Colonic mucosa (tissue), 4 donors: ENCODE data around the gene STOML3. TPM values are rescaled to one million over a fixed set of nuclear protein-coding genes. Genes with fewer than 3 reads are reported as not detected.

Experiments used
- DNase-seq: peaks from one replicate; pipeline ENCODE4 v3.0.0-alpha.2; 2020
- H3K27ac ChIP-seq: fragments of 200-600 bp; one replicate; pipeline ENCODE4 v1.8.0; 2021
- H3K27me3 ChIP-seq: fragments of 200-600 bp; one replicate; pipeline ENCODE4 v1.8.0; 2021
- H3K36me3 ChIP-seq: fragments of 200-600 bp; one replicate; pipeline ENCODE4 v1.8.0; 2021
- H3K4me1 ChIP-seq: fragments of 200-600 bp; one replicate; pipeline ENCODE4 v1.8.0; 2021; ENCODE audit warnings: mild to moderate bottlenecking
- H3K4me3 ChIP-seq: fragments of 200-600 bp; one replicate; pipeline ENCODE4 v1.8.0; 2021
- H3K9ac ChIP-seq, 2 donors: one replicate each; pipeline ENCODE4 v1.7.0; 2013; ENCODE audit warnings: control low read depth in 2 of 2, low read depth in 2 of 2, low read length in 2 of 2
- H3K9me3 ChIP-seq: fragments of 200-600 bp; one replicate; pipeline ENCODE4 v1.8.0; 2021
- CTCF ChIP-seq: fragments of 200-600 bp; IDR thresholded peaks from one replicate; pipeline ENCODE4 v1.8.0; 2022; ENCODE audit warnings: antibody characterized with exemption, mild to moderate bottlenecking
- intact Hi-C: fragments of 100-400 bp; cut with DNase I; formaldehyde crosslinking; loops from one replicate; pipeline ENCODE4 v1.14.1; 2022
- total RNA-seq, 2 donors: library from RNA; stranded (reverse); fragmentation: NEBNext Ultra II Directional in 1 of 2; extraction: Animal tissue kit (Norgen Biotek cat#: 25700) in 1 of 2; gene quantifications; one replicate each; pipeline ENCODE4 v1.2.1, GENCODE V29; 2021
- donor health status: healthy.
- donor health status: DM: no; HTN: no; CAD: no.
- donor health status: DM: no; HTN: no; CAD: no.

The STOML3 gene
- total RNA-seq, 2 donors from 2014 or later = not detected

DNA sequence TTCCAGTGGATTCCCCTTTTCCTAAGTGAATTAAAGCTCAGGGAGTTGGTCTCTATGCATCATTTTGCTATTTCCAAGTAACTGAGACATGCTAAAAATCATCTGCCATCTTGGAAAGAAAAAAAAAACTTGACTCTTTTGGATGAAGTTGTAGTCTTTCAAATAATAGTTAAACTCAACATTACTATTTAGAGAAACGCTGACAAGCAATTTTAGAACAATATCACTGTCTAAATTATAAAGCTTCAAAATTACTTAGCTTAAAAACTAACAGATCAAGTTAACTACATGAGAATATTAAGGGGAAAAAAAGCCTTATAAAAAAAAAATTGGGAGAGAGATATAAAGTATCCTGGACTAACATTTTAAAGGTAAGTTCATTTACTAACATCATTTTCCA is 68.5 kb downstream of the STOML3 start:
- no peaks in the 10 kb centered on the region for H3K27me3 ChIP-seq
- no peaks in the 10 kb centered on the region for H3K9me3 ChIP-seq
- H3K27ac ChIP-seq = no peak overlapping the region
- H3K9ac ChIP-seq = no peak overlapping the region
- intact Hi-C loops = no loop called here
- no peaks in the 10 kb centered on the region for H3K4me1 ChIP-seq
- TF ChIP-seq CTCF = no peak
- H3K4me3 ChIP-seq = no peak overlapping the region
- H3K36me3 ChIP-seq = no peaks in the 10 kb centered on the region
- DNase-seq = no peak

GRCh38 chr13:38921081-38921480 is 69.5 kb downstream of the STOML3 start:
- no peak overlapping the region for H3K9ac ChIP-seq
- no peaks in the 10 kb centered on the region for H3K4me1 ChIP-seq
- no peaks in the 10 kb centered on the region for H3K9me3 ChIP-seq
- H3K27ac ChIP-seq = no peak overlapping the region
- no peaks in the 10 kb centered on the region for H3K36me3 ChIP-seq
- intact Hi-C loops = no loop called here
- no peak for DNase-seq
- H3K27me3 ChIP-seq = no peaks in the 10 kb centered on the region
- no peak for TF ChIP-seq CTCF
- no peak overlapping the region for H3K4me3 ChIP-seq

Other genes starting within 250 kb of the STOML3 start
- 10 to 100 TPM; 45.6 to 45.8 TPM for gene PROSER1, start 47.3 kb upstream of the STOML3 start, total RNA-seq
- 10 to 100 TPM; 18.4 to 23.8 TPM for gene NHLRC3, start 47.6 kb upstream of the STOML3 start, total RNA-seq